Mammary epithelial cell (primary cell): ENCODE results near the gene GREM1.

Source experiments
- CTCF ChIP-seq, 2 donors: IDR thresholded peaks in 1 of 2; conservative IDR thresholded peaks in 1 of 2; 2 replicates each; pipeline ENCODE4 v1.5.1; 2011 to 2012; ENCODE audit warnings: inconsistent platforms in 2 of 2, low read length in 2 of 2, mild to moderate bottlenecking in 2 of 2, control low read depth in 1 of 2, low read depth in 1 of 2; ENCODE audit not compliant: insufficient read depth in 1 of 2; ENCODE audit errors: extremely low read depth in 1 of 2
- EZH2 ChIP-seq: IDR thresholded peaks from 2 replicates; pipeline ENCODE4 v1.6.1; 2012; ENCODE audit warnings: low read length, inconsistent platforms, borderline replicate concordance

- TF ChIP-seq CTCF (conservative IDR thresholded peaks at IDR 0.05 in 1 of 2, IDR thresholded peaks at IDR 0.05 in 1 of 2; ENCODE audit: extremely low read depth in 1 of 2, insufficient read depth in 1 of 2, low read depth in 1 of 2, low read length in 2 of 2): no peak
- no peak for TF ChIP-seq EZH2
Measured at GRCh38 chr15:32750979-32751378, 33.2 kb downstream of the GREM1 start.
